Mucosa of stomach (tissue), 1 donor: ENCODE measurements around the gene NIP7.

Experiments
- H3K27me3 ChIP-seq: one replicate; pipeline ENCODE4 v1.7.0; 2013; ENCODE audit warnings: mild to moderate bottlenecking, low read length; ENCODE audit not compliant: control insufficient read depth, insufficient read depth
- H3K36me3 ChIP-seq: one replicate; pipeline ENCODE4 v1.7.0; 2013; ENCODE audit warnings: low read length; ENCODE audit not compliant: control insufficient read depth, insufficient read depth
- H3K4me1 ChIP-seq: one replicate; pipeline ENCODE4 v1.7.0; 2013; ENCODE audit warnings: mild to moderate bottlenecking, low read length; ENCODE audit not compliant: control insufficient read depth, insufficient read depth
- H3K4me3 ChIP-seq: one replicate; pipeline ENCODE4 v1.7.0; 2013; ENCODE audit warnings: low read length
- H3K9ac ChIP-seq: one replicate; pipeline ENCODE4 v1.7.0; 2013; ENCODE audit warnings: mild to moderate bottlenecking, low read length, moderate library complexity
- H3K9me3 ChIP-seq: one replicate; pipeline ENCODE4 v1.7.0; 2013; ENCODE audit warnings: mild to moderate bottlenecking, low read length, moderate library complexity; ENCODE audit not compliant: control insufficient read depth
- donor health status: Pancreatic carcinoma.

NIP7 gene

GRCh38 chr16:69378760-69379159 is 39.2 kb downstream of the NIP7 start:
- Histone ChIP-seq H3K4me1 (no peaks in the 10 kb centered on the region), H3K36me3 (no peaks in the 10 kb centered on the region), H3K9ac (no peak overlapping the region), H3K9me3 (no peaks in the 10 kb centered on the region), H3K4me3 (no peak overlapping the region), H3K27me3 (no peaks in the 10 kb centered on the region)

GRCh38 chr16:69381231-69381630 is 41.7 kb downstream of the NIP7 start:
- H3K9me3 ChIP-seq: no peaks in the 10 kb centered on the region
- no peaks in the 10 kb centered on the region for H3K4me1 ChIP-seq
- H3K4me3 ChIP-seq: no peak overlapping the region
- no peaks in the 10 kb centered on the region for H3K36me3 ChIP-seq
- H3K9ac ChIP-seq: no peak overlapping the region
- H3K27me3 ChIP-seq: no peaks in the 10 kb centered on the region

- Histone ChIP-seq H3K4me1 (no peaks in the 10 kb centered on the region), H3K27me3 (no peaks in the 10 kb centered on the region), H3K4me3 (no peak overlapping the region), H3K9me3 (no peaks in the 10 kb centered on the region), H3K36me3 (no peaks in the 10 kb centered on the region), H3K9ac (no peak overlapping the region)
These were observed 42.8 kb downstream of the NIP7 start for GRCh38 chr16:69382421-69382820.

GRCh38 chr16:69384974-69385373 is 45.4 kb downstream of the NIP7 start:
- H3K9me3 ChIP-seq: no peaks in the 10 kb centered on the region
- H3K36me3 ChIP-seq: no peaks in the 10 kb centered on the region
- H3K27me3 ChIP-seq: no peaks in the 10 kb centered on the region
- H3K4me3 ChIP-seq: peak overlapping the region; percentile 23
- H3K4me1 ChIP-seq: no peaks in the 10 kb centered on the region
- H3K9ac ChIP-seq: peak overlapping the region; percentile 71

GRCh38 chr16:69386596-69386995 is 47.0 kb downstream of the NIP7 start:
- no peak overlapping the region for H3K4me3 ChIP-seq
- no peaks in the 10 kb centered on the region for H3K27me3 ChIP-seq
- H3K36me3 ChIP-seq: no peaks in the 10 kb centered on the region
- H3K4me1 ChIP-seq: no peaks in the 10 kb centered on the region
- H3K9ac ChIP-seq: no peak overlapping the region
- H3K9me3 ChIP-seq: no peaks in the 10 kb centered on the region
